GM12872 (cell line): ENCODE measurements around the gene DDI1.

ENCODE experiments used
- CTCF ChIP-seq: IDR thresholded peaks from 3 replicates; pipeline ENCODE4 v1.5.1; 2011; ENCODE audit warnings: low read depth, mild to moderate bottlenecking, low read length, moderate library complexity; ENCODE audit not compliant: insufficient read depth

DDI1 gene

GRCh38 chr11:104036588-104036987, at the start of gene DDI1:
TSS of gene DDI1 (plus strand) at chr11:104036640. CDS start at chr11:104036823, 183 bp downstream.
- TF ChIP-seq CTCF: no peak

GRCh38 chr11:103987629-103988594, 48.5 kb upstream of the DDI1 start:
- no peak for TF ChIP-seq CTCF

DNA sequence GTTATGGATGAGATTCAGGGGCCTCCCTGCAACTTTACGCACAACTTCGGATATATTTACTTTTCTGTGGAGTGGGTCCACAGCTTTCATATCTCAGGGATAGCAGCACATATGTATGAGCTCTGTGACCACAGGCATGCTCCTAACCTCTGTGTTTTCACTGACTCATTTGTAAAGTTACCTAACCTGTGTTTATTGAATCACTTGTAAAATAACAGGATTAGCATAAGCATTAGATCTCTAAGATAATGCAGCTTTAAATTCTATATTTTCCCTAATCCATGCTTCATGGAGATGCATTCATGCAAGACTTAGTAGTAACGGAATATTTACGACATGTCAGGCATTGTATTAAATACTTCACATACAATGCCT, 47.9 kb upstream of the DDI1 start:
- no peak for TF ChIP-seq CTCF

DNA sequence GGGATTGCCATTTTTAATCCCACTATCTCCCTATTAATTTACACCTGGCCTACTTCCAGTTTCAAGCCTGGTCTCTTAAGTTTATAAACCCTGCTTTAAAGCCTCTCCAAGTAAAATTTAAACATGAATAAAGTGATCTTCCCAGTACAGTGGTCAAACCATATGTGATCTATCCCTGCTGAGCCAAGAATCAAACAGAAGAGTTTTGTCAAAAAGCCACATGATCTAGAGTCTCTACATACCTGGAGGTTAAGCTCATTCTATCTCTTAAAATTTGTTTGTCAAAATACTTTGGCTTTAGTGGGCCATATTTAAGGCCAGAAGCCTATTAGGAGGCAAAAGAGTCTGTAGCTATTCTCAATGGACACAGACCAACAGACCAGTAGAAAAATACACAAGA, 42.9 kb upstream of the DDI1 start:
- TF ChIP-seq CTCF: no peak

DNA sequence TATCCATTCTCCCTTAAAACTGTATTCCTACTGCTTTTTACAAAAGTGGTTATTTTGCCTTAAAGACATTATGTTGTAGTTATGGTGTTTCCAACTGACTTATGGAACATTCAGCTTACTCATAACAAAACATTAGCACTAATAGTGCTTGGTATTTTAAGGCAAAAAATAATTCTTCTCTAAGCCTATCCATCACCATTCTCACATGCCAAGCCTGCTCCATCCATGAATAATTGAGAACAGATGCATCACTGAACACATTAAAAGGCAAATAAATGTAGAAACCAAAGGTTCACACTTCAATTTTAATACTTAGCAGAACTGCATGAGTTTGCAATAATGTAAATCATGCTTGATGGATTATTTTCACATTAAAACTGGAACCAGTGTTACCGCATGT, 42.3 kb upstream of the DDI1 start:
- TF ChIP-seq CTCF: no peak

DNA sequence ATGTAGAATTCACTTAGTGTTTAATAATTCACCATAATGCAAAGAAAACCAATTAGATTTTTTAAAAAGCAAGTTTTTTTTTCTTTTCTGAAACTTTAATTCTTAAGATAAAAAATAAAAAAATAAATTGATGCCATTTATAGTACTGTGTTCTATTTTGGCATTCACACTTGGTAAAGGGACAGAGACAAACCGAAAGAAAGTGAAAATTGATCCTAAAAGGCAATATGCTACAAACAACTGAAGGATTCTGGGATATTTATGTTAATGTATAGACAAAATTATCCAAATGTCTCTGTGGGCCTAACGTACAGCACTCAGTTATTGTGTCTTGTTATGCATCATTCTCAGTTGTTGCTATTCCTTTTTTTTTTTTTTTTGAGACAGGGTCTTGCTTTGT, 41.9 kb upstream of the DDI1 start:
- TF ChIP-seq CTCF: no peak

DNA sequence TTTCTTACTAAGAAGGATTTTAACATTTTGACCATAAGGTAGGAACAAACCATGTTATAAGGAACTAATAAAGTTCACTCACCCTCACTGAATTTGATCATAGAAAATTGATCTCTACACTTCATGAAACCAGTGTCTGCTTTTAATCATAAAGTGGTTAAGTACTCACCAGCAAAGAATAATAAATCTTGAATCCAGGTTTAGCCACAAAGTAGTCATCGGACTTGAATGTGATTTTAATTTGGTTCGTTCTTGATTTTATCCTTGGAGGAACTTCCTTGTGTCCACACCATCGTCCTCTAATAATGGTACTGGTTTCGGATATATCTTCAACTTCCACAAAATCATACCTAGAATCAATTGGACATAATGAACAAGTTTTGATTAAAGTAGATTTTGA, 40.5 kb upstream of the DDI1 start:
- TF ChIP-seq CTCF: no peak
